Suprapubic skin (tissue), 4 donors: Measurements from ENCODE around the gene PCDHGC5. TPM values are rescaled to one million over a fixed set of nuclear protein-coding genes. Genes with fewer than 3 reads are reported as not detected.

Experiments
- DNase-seq, 2 donors: peaks; one replicate each; pipeline ENCODE4 v3.0.0-alpha.2; 2019; ENCODE audit warnings: low spot score in 2 of 2
- H3K27ac ChIP-seq: fragments of 200-600 bp; sonication (generic); one replicate; pipeline ENCODE4 v1.5.1; 2019
- H3K27me3 ChIP-seq: fragments of 200-600 bp; sonication (generic); one replicate; pipeline ENCODE4 v1.5.1; 2019
- H3K36me3 ChIP-seq: fragments of 200-600 bp; sonication (generic); one replicate; pipeline ENCODE4 v1.5.1; 2019
- H3K4me1 ChIP-seq: fragments of 200-600 bp; sonication (generic); one replicate; pipeline ENCODE4 v1.5.1; 2019
- H3K4me3 ChIP-seq: fragments of 200-600 bp; sonication (generic); one replicate; pipeline ENCODE4 v1.5.1; 2019; ENCODE audit warnings: mild to moderate bottlenecking
- H3K9me3 ChIP-seq: fragments of 200-600 bp; sonication (generic); one replicate; pipeline ENCODE4 v1.5.1; 2019
- CTCF ChIP-seq, 2 donors: fragments of 200-600 bp in 1 of 2; fragments of 450-650 bp in 1 of 2; sonication (generic) in 1 of 2; IDR thresholded peaks; one replicate each; pipeline ENCODE4 v1.5.1; 2016 to 2019; ENCODE audit warnings: antibody characterized with exemption in 2 of 2, mild to moderate bottlenecking in 1 of 2, moderate library complexity in 1 of 2
- EP300 ChIP-seq: sonication (generic); formaldehyde crosslinking; IDR thresholded peaks from one replicate; pipeline ENCODE4 v1.6.1; 2017; ENCODE audit warnings: antibody characterized with exemption
- POLR2A ChIP-seq, 2 donors: fragments of 450-650 bp; IDR thresholded peaks; one replicate each; pipeline ENCODE4 v1.6.1; 2017; ENCODE audit warnings: antibody characterized with exemption in 2 of 2, mild to moderate bottlenecking in 2 of 2, moderate library complexity in 2 of 2
- POLR2AphosphoS5 ChIP-seq, 3 donors: sonication (generic); formaldehyde crosslinking; IDR thresholded peaks; one replicate each; pipeline ENCODE4 v1.6.1; 2017; ENCODE audit warnings: antibody characterized with exemption in 3 of 3
- WGBS: methylation state at CpG from one replicate; pipeline ENCODE4 v1.1.5; 2018; 5-methylcytosine and 5-hydroxymethylcytosine counted together
- total RNA-seq, 4 donors: library from RNA; depleted of rRNA; stranded (reverse); fragments of >200 nt; gene quantifications; one replicate each; pipeline ENCODE4 v1.1.0, GENCODE V29; 2016

Gene PCDHGC5
- total RNA-seq = 10 to 100 TPM in 1 of 4 donors, 1 to 10 TPM in 3; 1.6 to 10.5 (median 3.2) TPM

- WGBS = 61% methylated on average over 7 of the region's 14 CpGs
- Histone ChIP-seq H3K4me1 (peaks cover 33% of the 10 kb centered on the region), H3K27ac (no peak within 1 kb of the TSS), H3K36me3 (peaks cover 30% of the 10 kb centered on the region), H3K9me3 (no peaks in the 10 kb centered on the region), H3K4me3 (no peak within 1 kb of the TSS), H3K27me3 (peaks cover 4% of the 10 kb centered on the region)
- no peak for TF ChIP-seq POLR2A (IDR thresholded peaks at IDR 0.05)
- no peak for TF ChIP-seq POLR2AphosphoS5 (IDR thresholded peaks at IDR 0.05)
- no peak for TF ChIP-seq EP300
- no peak for TF ChIP-seq CTCF (IDR thresholded peaks at IDR 0.05)
- DNase-seq = peak in 1 of 2 donors; percentile 55
These were observed at the start of gene PCDHGC5 for GRCh38 chr5:141488591-141489561. Gene PCDHGC5, plus strand, starts transcription at chr5:141489081. Its CDS starts 160 bp downstream, at chr5:141489241.

- Histone ChIP-seq H3K36me3 (no peaks in the 10 kb centered on the region), H3K4me3 (no peak overlapping the region), H3K4me1 (no peaks in the 10 kb centered on the region), H3K27me3 (no peaks in the 10 kb centered on the region), H3K9me3 (peaks cover 21% of the 10 kb centered on the region), H3K27ac (no peak overlapping the region)
- no peak for DNase-seq
- 63% methylated on average over 10 of the region's 10 CpGs for WGBS
- TF ChIP-seq CTCF (IDR thresholded peaks at IDR 0.05) = no peak
- no peak for TF ChIP-seq EP300
- no peak for TF ChIP-seq POLR2A (IDR thresholded peaks at IDR 0.05)
- no peak for TF ChIP-seq POLR2AphosphoS5 (IDR thresholded peaks at IDR 0.05)
These were observed 49.3 kb upstream of the PCDHGC5 start for GRCh38 chr5:141439411-141440141.

GRCh38 chr5:141440341-141440740 is 48.5 kb upstream of the PCDHGC5 start:
- no peaks in the 10 kb centered on the region for H3K36me3 ChIP-seq
- no peaks in the 10 kb centered on the region for H3K4me1 ChIP-seq
- DNase-seq = no peak
- no peaks in the 10 kb centered on the region for H3K27me3 ChIP-seq
- TF ChIP-seq EP300 = no peak
- no peak for TF ChIP-seq POLR2AphosphoS5 (IDR thresholded peaks at IDR 0.05)
- no peak for TF ChIP-seq CTCF (IDR thresholded peaks at IDR 0.05)
- TF ChIP-seq POLR2A (IDR thresholded peaks at IDR 0.05) = no peak
- H3K27ac ChIP-seq = no peak overlapping the region
- 97% methylated on average over 9 of the region's 9 CpGs for WGBS
- peaks cover 21% of the 10 kb centered on the region for H3K9me3 ChIP-seq
- H3K4me3 ChIP-seq = no peak overlapping the region

GRCh38 chr5:141441571-141442170 is 47.2 kb upstream of the PCDHGC5 start:
- Histone ChIP-seq H3K4me3 (no peak overlapping the region), H3K4me1 (no peaks in the 10 kb centered on the region), H3K9me3 (peaks cover 21% of the 10 kb centered on the region), H3K36me3 (no peaks in the 10 kb centered on the region), H3K27me3 (no peaks in the 10 kb centered on the region), H3K27ac (no peak overlapping the region)
- no peak for DNase-seq
- TF ChIP-seq POLR2AphosphoS5 (IDR thresholded peaks at IDR 0.05) (no peak), POLR2A (IDR thresholded peaks at IDR 0.05) (no peak), EP300 (no peak)
- 46% methylated on average over 45 of the region's 50 CpGs for WGBS

GRCh38 chr5:141465351-141465750 is 23.5 kb upstream of the PCDHGC5 start:
- H3K4me3 ChIP-seq = no peak overlapping the region
- H3K27me3 ChIP-seq = no peaks in the 10 kb centered on the region
- 94% methylated on average over 3 of the region's 3 CpGs for WGBS

More at GRCh38 chr5:141465351-141465750, 23.5 kb upstream of the PCDHGC5 start:
- Histone ChIP-seq H3K4me1 (no peaks in the 10 kb centered on the region), H3K27ac (no peak overlapping the region), H3K9me3 (no peaks in the 10 kb centered on the region), H3K36me3 (no peaks in the 10 kb centered on the region)
- TF ChIP-seq CTCF (IDR thresholded peaks at IDR 0.05) (no peak), POLR2A (IDR thresholded peaks at IDR 0.05) (no peak), EP300 (no peak), POLR2AphosphoS5 (IDR thresholded peaks at IDR 0.05) (no peak)
- no peak for DNase-seq
